ENCODE data around the gene SLC47A1. TPM values are rescaled to one million over a fixed set of nuclear protein-coding genes. Genes with fewer than 3 reads are reported as not detected.
"Not testable (repeated sequence)": the region's sequence is repeated elsewhere in the genome, so short reads cannot be mapped to it uniquely, and the experiment has no call there.

Gene SLC47A1
- 3.3 TPM for polyA plus RNA-seq (2012; ENCODE audit: missing spikeins)

DNA sequence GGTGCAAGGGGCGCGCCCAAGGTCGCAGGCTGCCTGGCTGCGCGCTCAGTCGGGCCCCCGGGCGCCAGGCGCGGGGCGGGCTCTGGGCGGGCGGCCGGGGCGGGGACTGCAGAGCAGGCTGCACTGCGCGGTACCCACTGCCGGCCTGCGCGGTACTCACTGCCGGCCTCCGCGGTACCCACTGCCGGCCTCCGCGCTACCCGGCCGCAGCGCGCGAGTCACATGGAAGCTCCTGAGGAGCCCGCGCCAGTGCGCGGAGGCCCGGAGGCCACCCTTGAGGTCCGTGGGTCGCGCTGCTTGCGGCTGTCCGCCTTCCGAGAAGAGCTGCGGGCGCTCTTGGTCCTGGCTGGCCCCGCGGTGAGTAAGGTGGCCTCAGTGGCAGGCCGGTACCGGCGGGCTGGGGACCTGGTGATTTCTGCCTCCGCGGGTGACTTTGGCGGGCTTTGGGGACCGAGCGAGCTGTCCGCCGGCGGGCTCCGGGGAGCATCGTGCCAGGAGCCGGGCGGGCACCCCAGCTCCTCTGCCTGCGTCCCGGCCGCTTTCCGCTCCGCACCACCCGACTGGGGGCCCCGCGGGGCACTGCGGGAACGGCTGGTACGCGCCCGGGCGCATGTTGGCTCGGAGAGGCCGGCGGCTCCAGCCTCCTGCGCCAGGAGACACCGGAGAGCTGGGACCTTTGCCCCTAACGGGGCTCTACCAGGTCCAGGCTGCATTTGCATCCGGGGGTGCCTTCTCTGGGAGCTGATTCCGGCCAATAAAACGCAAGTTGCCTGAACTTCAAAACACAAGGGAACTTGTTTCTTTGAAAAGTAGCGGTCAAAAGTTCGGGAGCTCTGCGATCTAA is at the start of gene SLC47A1:
Gene SLC47A1 (plus strand): TSS at position 137 of the 844 bp plus-strand sequence. CDS start 86 bp downstream, at position 223.
- TF ChIP-seq POLR2A (IDR thresholded peaks at IDR 0.05; ENCODE audit: low read depth, low read length) (no peak), POLR2AphosphoS5 (IDR thresholded peaks at IDR 0.05; ENCODE audit: low read depth, low read length) (no peak), TAF1 (IDR thresholded peaks at IDR 0.05; ENCODE audit: borderline replicate concordance, low read depth, low read length) (no peak)
- DNase-seq (ENCODE audit: insufficient read length) (peak; percentile 34), FAIRE-seq (no peak)

DNA sequence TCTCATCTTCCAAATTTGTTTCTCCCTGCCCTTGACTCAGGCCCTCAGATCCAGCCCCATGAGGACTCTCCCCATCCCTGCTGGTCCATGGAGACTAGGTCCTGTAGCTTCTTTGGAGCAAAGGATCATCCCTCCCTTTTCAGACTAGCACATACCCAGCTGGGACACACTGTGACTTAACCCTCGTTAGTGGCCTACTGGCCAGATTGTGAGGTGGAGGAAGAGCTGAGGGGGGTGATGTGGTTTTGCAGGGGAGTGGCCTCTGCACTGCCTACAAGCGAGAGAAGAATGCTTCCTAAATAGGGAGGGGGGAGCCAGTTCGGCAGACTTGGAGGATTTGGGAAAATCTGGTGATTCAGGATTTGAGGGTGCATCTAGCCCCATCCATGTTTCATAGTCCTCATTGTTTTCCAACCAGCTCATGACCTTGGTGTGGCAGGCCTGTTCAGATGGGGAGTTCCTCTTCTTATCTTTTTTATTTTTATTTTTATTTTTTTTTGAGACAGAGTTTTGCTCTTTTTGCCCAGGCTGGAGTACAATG is 47.8 kb upstream of the SLC47A1 start:
- TF ChIP-seq POLR2AphosphoS5 (IDR thresholded peaks at IDR 0.05; ENCODE audit: low read depth, low read length) (no peak), TAF1 (IDR thresholded peaks at IDR 0.05; ENCODE audit: borderline replicate concordance, low read depth, low read length) (no peak), POLR2A (IDR thresholded peaks at IDR 0.05; ENCODE audit: low read depth, low read length) (no peak)
- FAIRE-seq (no peak), DNase-seq (ENCODE audit: insufficient read length) (no peak)

DNA sequence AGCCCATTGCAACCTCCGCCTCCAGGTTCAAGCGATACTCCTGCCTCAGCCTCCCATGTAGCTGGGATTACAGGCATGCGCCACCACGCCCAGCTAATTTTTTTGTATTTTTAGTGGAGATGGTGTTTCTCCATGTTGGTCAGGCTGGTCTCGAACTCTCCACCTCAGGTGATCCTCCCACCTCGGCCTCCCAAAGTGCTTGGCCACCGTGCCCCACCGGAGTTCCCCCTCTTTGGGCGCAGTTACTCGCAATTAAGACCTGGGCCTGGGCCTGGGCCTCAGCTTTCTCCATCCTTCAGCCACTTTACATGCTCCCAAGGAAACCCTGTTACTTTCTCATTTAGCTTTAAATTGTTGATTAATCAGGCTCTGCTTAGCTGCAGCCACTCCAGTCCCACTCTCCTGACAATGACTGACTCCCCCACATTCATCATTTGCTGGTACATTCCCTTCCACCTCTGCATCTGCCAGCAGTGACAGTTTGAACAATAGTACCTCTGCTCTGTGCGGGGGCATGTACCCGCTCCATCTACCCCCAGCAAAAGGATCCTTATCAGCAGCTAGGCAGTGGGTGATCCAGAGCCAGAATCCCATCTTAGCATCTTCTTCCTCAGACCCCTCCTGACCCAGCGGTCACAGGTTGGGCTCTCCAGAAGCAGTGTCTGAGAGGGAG is 47.2 kb upstream of the SLC47A1 start:
- no peak for DNase-seq (ENCODE audit: insufficient read length)
- TF ChIP-seq TAF1 (IDR thresholded peaks at IDR 0.05; ENCODE audit: borderline replicate concordance, low read depth, low read length) (no peak), POLR2AphosphoS5 (IDR thresholded peaks at IDR 0.05; ENCODE audit: low read depth, low read length) (no peak), POLR2A (IDR thresholded peaks at IDR 0.05; ENCODE audit: low read depth, low read length) (no peak)
- no peak for FAIRE-seq

DNA sequence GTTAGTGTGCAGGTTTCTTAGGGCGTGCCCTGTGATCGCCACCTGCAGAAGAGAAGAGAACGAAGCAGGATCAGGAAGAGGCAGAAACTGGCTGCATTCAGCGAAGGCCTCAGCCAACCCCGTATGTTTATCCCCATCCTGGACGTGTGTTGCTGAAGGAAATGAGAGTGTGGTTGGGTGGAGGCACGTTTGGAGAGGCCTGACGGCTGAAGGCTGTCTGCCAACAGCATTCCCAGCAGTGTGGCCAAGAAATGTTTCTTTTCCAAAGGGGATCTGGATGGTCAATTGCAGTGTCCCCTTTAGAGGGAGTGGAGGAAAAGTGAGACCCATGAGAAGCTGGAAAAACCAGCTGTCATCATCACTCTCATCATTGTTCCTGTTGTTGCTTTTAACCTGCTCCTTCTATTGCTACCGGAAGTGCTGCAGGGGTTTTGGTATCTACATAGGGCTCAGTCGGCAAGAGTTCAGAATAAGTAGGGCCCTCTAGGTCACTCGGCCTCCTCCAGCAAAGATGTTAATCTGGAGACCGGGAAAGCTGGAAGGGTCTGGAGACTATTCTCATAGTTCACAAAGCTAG is 46.5 kb upstream of the SLC47A1 start:
- TF ChIP-seq POLR2A (IDR thresholded peaks at IDR 0.05; ENCODE audit: low read depth, low read length): no peak
- TF ChIP-seq TAF1 (IDR thresholded peaks at IDR 0.05; ENCODE audit: borderline replicate concordance, low read depth, low read length): no peak
- FAIRE-seq: no peak
- DNase-seq (ENCODE audit: insufficient read length): no peak

- no peak for DNase-seq (ENCODE audit: insufficient read length)
- FAIRE-seq: no peak
- TF ChIP-seq TAF1 (IDR thresholded peaks at IDR 0.05; ENCODE audit: borderline replicate concordance, low read depth, low read length) (no peak), POLR2A (IDR thresholded peaks at IDR 0.05; ENCODE audit: low read depth, low read length) (no peak), POLR2AphosphoS5 (IDR thresholded peaks at IDR 0.05; ENCODE audit: low read depth, low read length) (no peak)
Observed at GRCh38 chr17:19492141-19492540, 41.5 kb upstream of the SLC47A1 start.

DNA sequence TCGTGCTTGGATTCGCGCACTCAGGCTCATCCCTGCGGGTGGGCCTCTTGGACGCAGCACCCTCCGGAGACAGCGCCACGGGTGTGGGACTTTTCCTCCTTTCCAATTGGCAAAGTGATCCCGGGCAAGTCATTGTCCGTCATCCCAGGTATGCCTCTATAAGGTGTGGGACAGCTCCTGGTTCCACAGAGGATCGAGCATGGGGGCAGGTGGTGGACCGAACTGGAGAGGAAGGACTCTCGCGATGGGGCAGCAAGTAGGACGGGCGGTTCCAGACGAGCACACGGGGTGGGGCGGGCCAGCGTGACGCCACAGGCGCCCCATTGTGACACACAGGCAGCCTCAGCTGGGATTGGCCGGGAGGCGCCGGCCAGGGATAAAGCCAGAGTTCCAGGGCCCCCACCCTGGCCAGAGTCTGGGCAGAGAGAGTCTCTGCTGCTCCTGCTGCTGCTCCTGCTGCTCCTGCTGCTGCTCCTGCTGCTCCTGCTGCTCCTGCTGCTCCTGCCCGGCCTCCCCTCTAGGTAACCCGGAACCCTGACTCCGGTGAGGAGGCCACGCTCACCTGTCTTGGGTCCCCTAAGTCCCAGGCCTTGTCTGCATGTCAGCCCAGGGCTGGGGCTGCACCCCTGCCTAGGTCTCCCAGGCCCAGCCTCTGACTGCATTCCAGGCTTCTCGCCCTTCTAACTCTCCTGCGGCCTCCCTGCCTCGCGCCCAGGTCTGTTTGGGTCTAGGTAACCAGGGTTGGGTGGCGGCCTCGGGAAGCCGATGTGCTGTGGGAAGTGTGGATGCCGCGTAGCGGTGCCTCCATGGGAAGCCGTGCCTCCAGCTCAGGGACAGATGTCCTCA is 38.5 kb upstream of the SLC47A1 start:
- FAIRE-seq (no peak), DNase-seq (ENCODE audit: insufficient read length) (no peak)
- TF ChIP-seq TAF1 (IDR thresholded peaks at IDR 0.05; ENCODE audit: borderline replicate concordance, low read depth, low read length): no peak
- TF ChIP-seq POLR2AphosphoS5 (IDR thresholded peaks at IDR 0.05; ENCODE audit: low read depth, low read length): no peak
- TF ChIP-seq POLR2A (IDR thresholded peaks at IDR 0.05; ENCODE audit: low read depth, low read length): no peak

DNA sequence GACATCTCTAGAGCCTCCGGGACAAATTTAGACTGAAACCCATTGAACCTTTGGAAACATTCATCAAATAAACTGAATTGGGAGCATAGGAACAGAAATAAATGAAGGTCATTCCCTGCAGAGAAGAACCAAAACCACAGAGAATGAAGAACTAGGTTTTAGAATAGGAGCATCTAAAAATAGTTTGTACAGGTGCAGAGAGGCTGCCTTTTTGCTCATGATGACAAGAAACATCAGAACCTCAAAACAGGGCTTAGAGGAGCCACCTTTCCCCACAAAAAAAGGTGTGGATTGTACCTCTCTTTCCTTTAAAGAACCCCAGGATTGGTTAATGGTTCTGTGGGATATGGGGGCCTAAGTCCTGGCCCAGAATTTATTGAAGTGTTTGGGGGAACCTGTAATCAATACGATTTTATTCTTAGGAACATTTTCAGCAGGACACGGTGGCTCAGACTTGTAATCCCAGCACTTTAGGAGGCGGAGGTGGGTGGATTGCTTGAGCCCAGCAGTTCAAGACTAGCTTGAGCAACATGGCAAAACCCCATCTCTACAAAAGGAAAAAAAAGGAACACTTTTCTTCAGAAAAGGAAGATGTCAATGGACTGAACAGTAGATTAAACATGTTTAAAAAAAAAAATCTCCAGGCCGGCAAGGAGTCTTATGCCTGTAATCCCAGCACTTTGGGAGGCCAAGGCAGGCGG is 37.7 kb upstream of the SLC47A1 start:
- no peak for DNase-seq (ENCODE audit: insufficient read length)

DNA sequence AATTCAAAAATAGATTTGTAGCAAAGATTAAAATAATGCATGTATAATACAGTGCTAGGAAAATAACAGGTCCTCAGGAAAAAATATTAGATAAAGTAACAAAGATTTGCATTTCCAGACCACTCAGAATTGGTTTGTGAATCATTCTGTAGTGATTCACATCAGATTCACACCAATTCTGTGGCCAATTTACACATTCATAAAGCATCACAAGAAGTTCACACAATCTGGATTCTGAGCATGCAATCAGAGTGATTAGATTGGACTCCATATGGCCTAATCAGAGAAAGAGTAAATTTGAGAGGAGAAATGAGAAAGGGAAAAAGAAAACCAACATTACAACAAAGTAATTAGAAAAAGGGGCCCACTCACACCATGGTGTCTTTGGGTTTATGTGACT is 36.0 kb upstream of the SLC47A1 start:
- DNase-seq (ENCODE audit: insufficient read length) (no peak), FAIRE-seq (no peak)
- no peak for TF ChIP-seq TAF1 (IDR thresholded peaks at IDR 0.05; ENCODE audit: borderline replicate concordance, low read depth, low read length)
- no peak for TF ChIP-seq POLR2AphosphoS5 (IDR thresholded peaks at IDR 0.05; ENCODE audit: low read depth, low read length)
- TF ChIP-seq POLR2A (IDR thresholded peaks at IDR 0.05; ENCODE audit: low read depth, low read length): no peak

More for the DNA sequence above, 37.7 kb upstream of the SLC47A1 start:
- TF ChIP-seq POLR2AphosphoS5 (IDR thresholded peaks at IDR 0.05; ENCODE audit: low read depth, low read length): no peak
- FAIRE-seq: no peak

- DNase-seq (ENCODE audit: insufficient read length) (no peak), FAIRE-seq (no peak)
- TF ChIP-seq TAF1 (IDR thresholded peaks at IDR 0.05; ENCODE audit: borderline replicate concordance, low read depth, low read length) (no peak), POLR2AphosphoS5 (IDR thresholded peaks at IDR 0.05; ENCODE audit: low read depth, low read length) (no peak)
Observed at GRCh38 chr17:19501219-19501618, 32.4 kb upstream of the SLC47A1 start.

DNA sequence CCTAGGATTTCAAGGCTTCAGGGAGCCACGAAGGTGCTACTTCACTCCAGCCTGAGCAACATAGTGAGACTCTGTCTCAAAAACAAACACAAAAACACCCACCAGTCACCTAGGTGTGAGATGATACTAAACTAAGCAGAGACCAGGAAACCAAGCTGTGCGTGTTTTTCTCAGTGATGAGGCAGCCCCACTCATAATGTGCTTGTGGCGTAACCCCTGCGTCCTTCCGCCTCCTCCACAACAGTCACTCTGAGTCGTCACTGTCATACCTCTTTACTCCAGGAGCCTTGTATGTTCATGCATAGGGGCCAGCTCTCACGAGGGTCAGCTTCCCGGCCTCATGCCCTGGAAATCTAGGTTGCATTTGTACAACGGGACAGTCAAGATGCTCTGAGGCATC is 31.1 kb upstream of the SLC47A1 start:
- DNase-seq (ENCODE audit: insufficient read length) (no peak), FAIRE-seq (no peak)
- no peak for TF ChIP-seq POLR2A (IDR thresholded peaks at IDR 0.05; ENCODE audit: low read depth, low read length)
- TF ChIP-seq POLR2AphosphoS5 (IDR thresholded peaks at IDR 0.05; ENCODE audit: low read depth, low read length): no peak
- no peak for TF ChIP-seq TAF1 (IDR thresholded peaks at IDR 0.05; ENCODE audit: borderline replicate concordance, low read depth, low read length)

DNA sequence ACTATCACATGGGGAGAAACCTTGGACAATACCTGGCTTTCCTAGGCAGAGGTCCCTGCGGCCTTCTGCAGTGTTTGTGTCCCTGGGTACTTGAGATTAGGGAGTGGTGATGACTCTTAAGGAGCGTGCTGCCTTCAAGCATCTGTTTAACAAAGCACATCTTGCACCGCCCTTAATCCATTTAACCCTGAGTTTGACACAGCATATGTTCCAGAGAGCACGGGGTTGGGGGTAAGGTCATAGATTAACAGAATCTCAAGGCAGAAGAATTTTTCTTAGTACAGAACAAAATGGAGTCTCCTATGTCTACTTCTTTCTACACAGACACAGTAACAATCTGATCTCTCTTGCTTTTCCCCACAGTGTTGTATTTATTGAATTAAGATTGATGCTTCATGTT is 28.1 kb upstream of the SLC47A1 start:
- FAIRE-seq; DNase-seq (ENCODE audit: insufficient read length): not testable (repeated sequence)
